Pancreas (tissue), 10 donors: ENCODE measurements around the gene GHRHR. TPM values are rescaled to one million over a fixed set of nuclear protein-coding genes. Genes with fewer than 3 reads are reported as not detected.
A peak's percentile ranks its signal among the peaks of the same experiment; 100 is the strongest.

ENCODE experiments used
- ATAC-seq, 4 donors: fragments of 200-7000 bp; cut with Tn5 transposase; one replicate each; pipeline versions ENCODE4 v1.8.0 to v1.9.1; 2020; ENCODE audit warnings: mild to moderate bottlenecking in 4 of 4, moderate library complexity in 4 of 4
- DNase-seq, 6 donors: peaks; one replicate each; pipeline ENCODE4 v3.0.0-alpha.2; 2020
- FAIRE-seq: peaks from 2 replicates; lab custom pipeline; 2012; peaks lifted over from hg19 to GRCh38; lab: Jason Lieb, UNC
- H3K27ac ChIP-seq, 4 donors: fragments of 200-600 bp; sonication (generic); 1 replicate in 3 of 4; 2 replicates in 1 of 4; pipeline versions ENCODE4 v1.5.0 to v1.8.0; 2020
- H3K27me3 ChIP-seq, 4 donors: fragments of 200-600 bp; one replicate each; pipeline ENCODE4 v1.8.0; 2021
- H3K36me3 ChIP-seq, 3 donors: fragments of 200-600 bp; sonication (generic) in 1 of 3; one replicate each; pipeline versions ENCODE4 v1.5.0 to v1.8.0; 2020 to 2021
- H3K4me1 ChIP-seq, 3 donors: fragments of 200-600 bp; one replicate each; pipeline ENCODE4 v1.8.0; 2021
- H3K4me3 ChIP-seq, 4 donors: fragments of 200-600 bp; sonication (generic) in 2 of 4; one replicate each; pipeline versions ENCODE4 v1.5.0 to v1.8.0; 2020 to 2021
- H3K9me3 ChIP-seq, 4 donors: fragments of 200-600 bp; one replicate each; pipeline ENCODE4 v1.8.0; 2021
- CTCF ChIP-seq, 4 donors: fragments of 200-600 bp; sonication (generic) in 3 of 4; IDR thresholded peaks; one replicate each; pipeline versions ENCODE4 v1.5.0 to v1.8.0; 2021; ENCODE audit warnings: antibody characterized with exemption in 4 of 4
- WGBS, 2 donors: extraction: QIAGEN DNeasy Blood & Tissue Kit; methylation state at CpG; one replicate each; pipeline ENCODE4 v1.1.7; 2013; 5-methylcytosine and 5-hydroxymethylcytosine counted together
- intact Hi-C, 3 donors: fragments of 100-400 bp; cut with DNase I; formaldehyde crosslinking; loops; one replicate each; pipeline versions ENCODE4 v1.11.1 to v1.14.2; 2022
- polyA plus RNA-seq, 2 donors: library from polyadenylated mRNA; stranded (reverse); fragments of 200-250 nt; gene quantifications; one replicate each; pipeline ENCODE4 v1.2.3, GENCODE V29; 2013
- total RNA-seq, 6 donors: library from RNA; stranded (reverse); fragmentation: NEBNext Ultra II Directional in 4 of 6; extraction: Animal tissue kit (Norgen Biotek cat#: 25700) in 4 of 6; gene quantifications; one replicate each; pipeline versions ENCODE4 v1.2.1 to v1.2.4, GENCODE V29; 2021 to 2023
- donor health status: healthy with polysubstance abuse.
- donor health status: DM: no; HTN: no; CAD: no; lungs with moderate emphysema.
- donor health status: DM: no; HTN: no; CAD: no.
- donor health status: control.
- donor health status: control.
- donor health status: Bipolar disorder and iron deficiency.
- donor health status: DM: yes; HTN: yes; CAD: no.
- donor health status: DM: no; HTN: no; CAD: no.
- donor health status: DM: no; HTN: no; CAD: no.
- donor health status: DM: yes; HTN: yes; CAD: no.

GHRHR gene
- total and polyA plus RNA-seq, 8 donors, result 0.34 to 0.55 (median 0.47) TPM; not detected in 5

GRCh38 chr7:30973791-30974604 lies 10.2 kb downstream of the GHRHR start:
- no peak for ATAC-seq
- Histone ChIP-seq H3K27ac (peak overlapping the region in 2 of 4 donors; percentile 41 to 64), H3K9me3 (no peaks in the 10 kb centered on the region), H3K4me1 (no peaks in the 10 kb centered on the region), H3K36me3 (no peaks in the 10 kb centered on the region), H3K27me3 (no peaks in the 10 kb centered on the region), H3K4me3 (no peak overlapping the region)
- 82 to 90% methylated on average over 18 of the region's 18 CpGs for WGBS, 2 donors
- FAIRE-seq, result no peak
- peak in 2 of 6 donors; percentile 60 for DNase-seq
- intact Hi-C loops, result loop anchor here in 1 of 3 donors (10.0 kb wide), 1 partner anchor 179 kb away; no protein-coding TSS in a partner anchor
- no peak for TF ChIP-seq CTCF (IDR thresholded peaks at IDR 0.05)

DNA sequence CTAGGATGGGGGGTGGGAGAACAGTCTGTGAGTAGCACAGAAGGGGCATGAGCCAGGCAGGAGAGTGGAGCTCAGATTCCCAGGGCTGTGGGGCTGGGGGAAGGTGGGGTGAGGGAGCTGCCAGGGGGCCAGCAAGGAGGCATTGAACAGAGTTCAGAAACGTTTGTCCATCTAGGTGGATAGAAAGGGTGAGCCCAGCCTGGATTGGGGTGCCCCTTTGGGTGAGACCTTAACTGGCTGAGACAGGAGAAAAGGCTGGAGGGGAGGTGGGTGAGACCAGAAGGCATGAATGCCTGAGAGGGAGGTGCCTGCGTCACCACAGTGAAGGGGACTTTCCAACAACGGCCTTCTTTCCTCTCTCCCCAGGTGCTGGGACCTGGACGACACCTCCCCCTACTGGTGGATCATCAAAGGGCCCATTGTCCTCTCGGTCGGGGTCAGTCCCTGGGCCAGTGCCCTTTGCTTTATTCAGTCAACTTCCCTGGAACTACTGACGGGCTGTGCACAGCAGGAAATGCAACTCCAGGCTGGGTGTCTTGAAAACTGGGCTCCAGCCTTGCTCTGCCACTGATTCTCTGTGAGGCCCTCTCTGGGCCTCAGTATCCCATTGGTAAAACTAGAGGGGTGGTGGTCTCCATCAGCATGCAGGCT lies 11.0 kb downstream of the GHRHR start:
- intact Hi-C loops, result loop anchor here (5.0 to 10.0 kb wide), 3 partner anchors 172 to 180 kb away; no protein-coding TSS in a partner anchor
- H3K27ac ChIP-seq, result peak overlapping the region in 2 of 4 donors; percentile 41 to 64

DNA sequence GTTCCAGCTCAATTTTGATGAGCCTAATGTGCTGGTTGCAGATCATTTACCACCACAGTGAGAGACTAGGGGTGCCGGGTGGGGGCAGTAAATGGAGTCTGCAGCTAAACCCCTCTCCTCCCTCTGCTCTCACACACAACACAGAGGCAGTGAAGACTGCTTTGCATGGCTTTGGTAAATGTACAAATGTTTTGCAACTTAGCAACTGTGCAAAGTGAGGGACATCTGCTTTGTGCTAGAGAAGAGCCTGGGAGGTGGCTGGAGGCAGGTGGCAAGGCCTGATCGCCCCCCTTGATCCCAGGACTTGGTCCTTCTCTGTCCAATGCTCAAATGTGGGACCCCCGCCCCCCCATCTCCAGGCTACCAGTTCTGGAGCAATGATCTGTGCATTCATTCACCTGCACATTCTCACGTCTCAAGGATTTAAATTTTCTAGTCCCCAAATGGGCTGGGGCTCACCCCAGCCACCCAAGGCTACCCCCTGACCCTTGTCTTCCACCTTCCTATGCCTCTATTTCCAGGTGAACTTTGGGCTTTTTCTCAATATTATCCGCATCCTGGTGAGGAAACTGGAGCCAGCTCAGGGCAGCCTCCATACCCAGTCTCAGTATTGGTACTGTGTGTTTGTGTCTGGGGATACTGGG lies 11.6 kb downstream of the GHRHR start:
- ATAC-seq (no peak), DNase-seq (peak in 1 of 6 donors; percentile 38), FAIRE-seq (no peak)
- Histone ChIP-seq H3K27ac (peak overlapping the region in 2 of 4 donors; percentile 13 to 37), H3K36me3 (no peaks in the 10 kb centered on the region), H3K4me3 (no peak overlapping the region), H3K9me3 (no peaks in the 10 kb centered on the region), H3K27me3 (no peaks in the 10 kb centered on the region), H3K4me1 (no peaks in the 10 kb centered on the region)
- WGBS, 2 donors, result 68 to 72% methylated on average over 5 of the region's 5 CpGs
- intact Hi-C loops, result loop anchor here (5.0 to 10.0 kb wide), 3 partner anchors 173 to 181 kb away; no protein-coding TSS in a partner anchor
- TF ChIP-seq CTCF (IDR thresholded peaks at IDR 0.05), result no peak

More for the DNA sequence above, 11.0 kb downstream of the GHRHR start:
- no peaks in the 10 kb centered on the region for H3K36me3 ChIP-seq
- 7 to 10% methylated on average over 4 to 7 of the region's 7 CpGs for WGBS, 2 donors
- no peaks in the 10 kb centered on the region for H3K4me1 ChIP-seq
- no peaks in the 10 kb centered on the region for H3K9me3 ChIP-seq
- H3K27me3 ChIP-seq, result no peaks in the 10 kb centered on the region
- peak; percentile 75 to 80 (median 78) for TF ChIP-seq CTCF (IDR thresholded peaks at IDR 0.05)
- peak; percentile 77 to 81 (median 79) for DNase-seq
- ATAC-seq, result peak; percentile 89 to 98 (median 94)
- H3K4me3 ChIP-seq, result no peak overlapping the region
- no peak for FAIRE-seq

DNA sequence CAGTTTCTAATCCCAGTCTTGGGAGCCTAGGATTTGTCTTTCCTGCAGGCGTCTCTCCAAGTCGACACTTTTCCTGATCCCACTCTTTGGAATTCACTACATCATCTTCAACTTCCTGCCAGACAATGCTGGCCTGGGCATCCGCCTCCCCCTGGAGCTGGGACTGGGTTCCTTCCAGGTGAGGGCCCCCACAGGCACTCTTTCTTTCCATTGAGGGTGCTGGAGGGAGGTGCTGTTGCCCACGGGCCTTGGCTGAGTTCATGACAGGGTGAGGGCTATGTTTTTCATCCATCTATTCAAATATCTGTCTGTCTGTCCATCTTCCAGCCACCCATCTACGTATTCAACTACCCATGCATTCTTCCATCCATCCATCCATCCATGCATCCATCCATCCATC lies 12.6 kb downstream of the GHRHR start:
- DNase-seq, result peak in 1 of 6 donors; percentile 27
- H3K4me3 ChIP-seq, result no peak overlapping the region
- no peak for TF ChIP-seq CTCF (IDR thresholded peaks at IDR 0.05)
- intact Hi-C loops, result loop anchor here (5.0 to 10.0 kb wide), 3 partner anchors 174 to 182 kb away; no protein-coding TSS in a partner anchor
- H3K4me1 ChIP-seq, result no peaks in the 10 kb centered on the region
- H3K27ac ChIP-seq, result no peak overlapping the region
- H3K9me3 ChIP-seq, result no peaks in the 10 kb centered on the region
- 59 to 74% methylated on average over 5 of the region's 5 CpGs for WGBS, 2 donors
- no peaks in the 10 kb centered on the region for H3K27me3 ChIP-seq
- H3K36me3 ChIP-seq, result no peaks in the 10 kb centered on the region
- no peak for ATAC-seq
- no peak for FAIRE-seq
